Peyer's patch (tissue), 4 donors: ENCODE data around the gene PRKAG3. TPM values are rescaled to one million over a fixed set of nuclear protein-coding genes. Genes with fewer than 3 reads are reported as not detected.
A peak's percentile ranks its signal among the peaks of the same experiment; 100 is the strongest.

ENCODE experiments used
- DNase-seq, 3 donors: peaks; one replicate each; pipeline ENCODE4 v3.0.0-alpha.2; 2017 to 2019
- H3K27ac ChIP-seq, 4 donors: fragments of 200-600 bp; sonication (generic); one replicate each; pipeline ENCODE4 v1.5.1; 2016 to 2019
- H3K27me3 ChIP-seq, 2 donors: fragments of 200-600 bp; sonication (generic); one replicate each; pipeline ENCODE4 v1.5.1; 2019
- H3K36me3 ChIP-seq, 3 donors: fragments of 200-600 bp; sonication (generic); one replicate each; pipeline ENCODE4 v1.5.1; 2016 to 2019
- H3K4me1 ChIP-seq, 4 donors: fragments of 200-600 bp; sonication (generic); one replicate each; pipeline ENCODE4 v1.5.1; 2016 to 2019
- H3K4me3 ChIP-seq, 4 donors: fragments of 200-600 bp; sonication (generic); 1 replicate in 3 of 4; 2 replicates in 1 of 4; pipeline ENCODE4 v1.5.1; 2016 to 2019; ENCODE audit warnings: mild to moderate bottlenecking in 1 of 4
- H3K9me3 ChIP-seq, 4 donors: fragments of 200-600 bp; sonication (generic); one replicate each; pipeline ENCODE4 v1.5.1; 2016 to 2019; ENCODE audit warnings: mild to moderate bottlenecking in 1 of 4
- CTCF ChIP-seq, 6 experiments: fragments of 450-650 bp in 4 of 6; fragments of 200-600 bp in 2 of 6; sonication (generic) in 1 of 6; IDR thresholded peaks; one replicate each; pipeline ENCODE4 v1.5.1; 2017 to 2019; ENCODE audit warnings: antibody characterized with exemption in 6 of 6, mild to moderate bottlenecking in 3 of 6, moderate library complexity in 1 of 6
- POLR2A ChIP-seq, 2 donors: fragments of 450-650 bp; IDR thresholded peaks; one replicate each; pipeline ENCODE4 v1.5.1; 2017; ENCODE audit warnings: antibody characterized with exemption in 2 of 2, mild to moderate bottlenecking in 2 of 2, moderate library complexity in 2 of 2
- total RNA-seq, 4 donors: library from RNA; depleted of rRNA; stranded (reverse); fragments of >200 nt; gene quantifications; one replicate each; pipeline ENCODE4 v1.1.0, GENCODE V29; 2016

The PRKAG3 gene
- total RNA-seq, 4 donors from 2014 or later, result not detected

DNA sequence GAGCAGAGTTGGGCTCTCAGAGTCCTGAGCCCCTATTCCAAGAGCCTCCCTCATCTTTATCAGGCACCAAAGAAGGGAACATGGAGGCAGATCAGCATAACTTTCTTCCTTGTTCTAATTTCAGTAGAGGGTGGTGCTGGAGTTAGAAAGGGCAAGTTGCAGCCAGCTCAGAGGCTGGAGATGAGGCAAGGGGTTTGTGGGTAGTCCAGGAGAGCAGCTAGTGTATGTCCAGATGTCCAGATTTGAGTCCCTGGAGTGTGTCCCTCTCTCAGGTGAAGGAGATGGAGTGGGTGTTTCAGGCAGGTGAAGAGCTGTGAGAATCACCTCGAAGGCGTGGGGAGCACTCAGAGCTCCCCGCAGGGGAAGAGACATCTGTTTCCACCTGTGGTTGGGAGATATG, 478 bp upstream of the PRKAG3 start:
- DNase-seq, result no peak
- Histone ChIP-seq H3K27ac (no peak overlapping the region), H3K27me3 (no peaks in the 10 kb centered on the region), H3K36me3 (no peaks in the 10 kb centered on the region), H3K9me3 (no peaks in the 10 kb centered on the region), H3K4me3 (no peak overlapping the region), H3K4me1 (no peaks in the 10 kb centered on the region)
- no peak for TF ChIP-seq POLR2A (IDR thresholded peaks at IDR 0.05)
- TF ChIP-seq CTCF (IDR thresholded peaks at IDR 0.05), result no peak

DNA sequence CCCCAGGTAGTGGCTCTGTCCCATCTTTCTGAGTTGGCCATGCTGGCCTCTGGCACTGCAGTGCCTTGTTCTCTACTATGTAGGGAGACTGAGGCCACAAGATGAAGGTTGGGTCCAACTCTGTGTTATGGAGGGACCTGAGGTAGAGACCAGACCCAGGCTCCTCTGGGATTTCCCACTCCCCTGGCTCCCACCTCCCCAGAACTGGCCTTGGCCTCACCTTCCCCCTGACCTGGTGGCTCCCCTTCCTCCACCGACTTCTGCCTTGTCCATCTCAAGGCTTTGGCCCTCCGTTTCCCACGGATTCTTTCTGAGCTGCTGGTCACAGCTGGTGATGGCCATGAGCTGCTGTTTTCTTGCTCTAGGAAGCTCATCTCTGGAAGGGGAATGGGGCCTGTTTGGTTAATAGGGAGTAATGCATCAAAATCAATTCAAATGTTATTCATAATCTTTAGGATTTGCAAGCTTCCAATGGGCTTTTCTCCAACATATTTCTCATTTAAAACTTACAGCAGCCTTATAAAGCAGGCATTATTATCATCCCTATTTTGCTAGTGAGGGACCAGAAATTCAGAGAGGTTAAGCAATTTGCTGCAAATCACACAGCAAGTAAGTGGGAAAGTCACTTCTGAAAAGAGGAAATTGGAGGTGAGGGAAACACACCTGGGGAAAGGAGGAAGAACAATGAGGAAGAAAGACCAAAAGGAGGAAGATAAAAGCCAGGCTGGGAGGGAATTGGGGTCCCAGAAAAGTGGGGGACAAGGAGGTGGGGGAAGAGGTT, 887 bp downstream of the PRKAG3 start:
- Histone ChIP-seq H3K4me3 (no peak overlapping the region), H3K27me3 (no peaks in the 10 kb centered on the region), H3K27ac (no peak overlapping the region), H3K9me3 (no peaks in the 10 kb centered on the region), H3K36me3 (no peaks in the 10 kb centered on the region), H3K4me1 (no peaks in the 10 kb centered on the region)
- DNase-seq, result peak in 1 of 3 donors; percentile 26
- TF ChIP-seq CTCF (IDR thresholded peaks at IDR 0.05) (no peak), POLR2A (IDR thresholded peaks at IDR 0.05) (no peak)

- Histone ChIP-seq H3K4me3 (no peak overlapping the region), H3K4me1 (no peaks in the 10 kb centered on the region), H3K27ac (no peak overlapping the region), H3K36me3 (no peaks in the 10 kb centered on the region), H3K27me3 (no peaks in the 10 kb centered on the region), H3K9me3 (no peaks in the 10 kb centered on the region)
- peak in 1 of 3 donors; percentile 39 for DNase-seq
- TF ChIP-seq POLR2A (IDR thresholded peaks at IDR 0.05) (no peak), CTCF (IDR thresholded peaks at IDR 0.05) (no peak)
Observed at GRCh38 chr2:218829868-218830451, 1.6 kb downstream of the PRKAG3 start.

- DNase-seq, result peak in 1 of 3 donors; percentile 17
- Histone ChIP-seq H3K36me3 (no peaks in the 10 kb centered on the region), H3K27me3 (no peaks in the 10 kb centered on the region), H3K4me1 (no peaks in the 10 kb centered on the region), H3K27ac (no peak overlapping the region), H3K4me3 (no peak overlapping the region), H3K9me3 (no peaks in the 10 kb centered on the region)
- TF ChIP-seq CTCF (IDR thresholded peaks at IDR 0.05), result no peak
- no peak for TF ChIP-seq POLR2A (IDR thresholded peaks at IDR 0.05)
Observed at GRCh38 chr2:218828477-218828778, 3.2 kb downstream of the PRKAG3 start.

- TF ChIP-seq CTCF (IDR thresholded peaks at IDR 0.05) (no peak), POLR2A (IDR thresholded peaks at IDR 0.05) (no peak)
- Histone ChIP-seq H3K27me3 (no peaks in the 10 kb centered on the region), H3K4me1 (no peaks in the 10 kb centered on the region), H3K9me3 (no peaks in the 10 kb centered on the region), H3K27ac (no peak overlapping the region), H3K4me3 (no peak overlapping the region), H3K36me3 (no peaks in the 10 kb centered on the region)
- peak in 1 of 3 donors; percentile 26 for DNase-seq
Observed at GRCh38 chr2:218827701-218828476, 3.7 kb downstream of the PRKAG3 start.
